HG03460 (cell line): ENCODE results near the gene SMIM44.
"Not testable (repeated sequence)": the region's sequence is repeated elsewhere in the genome, so short reads cannot be mapped to it uniquely, and the experiment has no call there.

ENCODE experiments used
- ATAC-seq: cut with Tn5 transposase; IDR thresholded peaks from one replicate; pipeline ENCODE4 v1.9.1; 2021; ENCODE audit not compliant: unreplicated experiment

SMIM44 gene

DNA sequence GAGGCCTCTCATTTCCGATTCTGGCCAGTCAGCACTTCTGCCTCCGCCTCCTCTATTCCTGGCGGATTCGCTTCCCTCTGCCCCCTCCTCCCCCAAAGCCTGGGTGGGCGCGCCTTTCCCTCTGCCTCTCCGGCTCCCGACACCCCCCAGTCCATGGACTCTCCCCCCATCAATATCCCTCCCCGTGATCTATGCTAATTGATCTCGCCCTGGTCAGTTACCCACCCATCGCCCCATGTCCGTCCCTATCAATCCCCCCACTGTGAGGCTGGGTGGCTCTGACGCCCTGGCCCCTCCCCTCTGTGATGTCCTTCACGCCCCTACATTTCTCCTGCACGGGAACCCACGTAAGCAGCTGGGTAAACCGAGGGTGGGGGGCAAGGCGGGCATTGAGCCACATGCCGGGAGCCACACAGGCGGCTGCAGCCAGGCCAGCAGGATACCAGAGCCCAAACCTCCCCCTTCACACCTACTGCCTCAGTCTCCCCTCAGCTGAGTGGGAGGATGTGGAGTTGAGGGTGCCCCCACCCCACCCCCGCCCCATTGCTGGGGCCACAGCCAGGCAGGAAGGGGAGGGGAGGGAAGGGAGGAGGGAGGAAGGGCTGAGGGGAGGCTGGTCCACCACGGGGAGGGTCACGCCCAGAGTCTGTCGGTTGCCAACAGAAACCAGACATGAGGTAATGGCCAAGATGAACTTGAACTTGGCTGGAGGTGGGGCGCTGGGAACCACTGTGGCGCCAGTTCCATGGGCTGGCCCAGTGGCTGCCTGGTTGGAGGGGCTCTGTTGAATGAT lies 24.0 kb downstream of the SMIM44 start:
- no peak for ATAC-seq

GRCh38 chr19:3458229-3459088 lies 24.8 kb downstream of the SMIM44 start:
- ATAC-seq = no peak

DNA sequence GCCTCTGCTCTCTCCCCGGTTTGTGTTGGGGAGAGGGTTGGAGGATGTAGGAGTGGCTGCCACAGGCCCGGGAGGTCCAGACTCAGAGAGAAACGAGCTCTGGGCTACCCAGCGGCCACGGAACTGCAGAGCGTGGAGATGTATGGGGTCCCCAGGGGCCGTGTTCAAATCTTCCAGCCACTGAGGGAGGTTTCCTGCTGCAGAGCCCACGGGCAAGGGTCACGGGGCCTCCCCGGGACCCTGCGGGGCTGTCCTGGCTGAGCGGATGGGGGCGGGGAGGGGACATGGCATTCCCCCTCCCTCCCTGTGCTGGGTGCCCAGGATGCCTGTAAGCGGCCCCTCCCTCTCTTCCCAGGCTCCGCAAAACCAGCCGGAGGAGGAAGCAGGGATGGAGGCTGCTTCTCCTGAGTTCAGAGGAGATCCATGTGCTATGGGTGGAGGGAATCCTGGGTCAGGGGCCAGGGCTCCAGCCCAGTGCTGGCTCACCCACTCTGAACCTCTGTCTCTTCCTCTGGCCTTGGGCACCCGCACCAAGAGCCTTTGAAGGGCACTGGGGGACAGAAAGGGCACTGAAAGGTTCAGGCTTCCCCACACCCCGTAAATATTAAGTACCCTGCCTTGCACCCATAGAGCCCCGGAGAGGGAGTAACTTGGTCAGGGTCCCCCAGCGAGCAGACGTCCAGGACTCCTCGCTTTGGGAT lies 25.6 kb downstream of the SMIM44 start:
- ATAC-seq = no peak

GRCh38 chr19:3456925-3457527 lies 26.2 kb downstream of the SMIM44 start:
- no peak for ATAC-seq

DNA sequence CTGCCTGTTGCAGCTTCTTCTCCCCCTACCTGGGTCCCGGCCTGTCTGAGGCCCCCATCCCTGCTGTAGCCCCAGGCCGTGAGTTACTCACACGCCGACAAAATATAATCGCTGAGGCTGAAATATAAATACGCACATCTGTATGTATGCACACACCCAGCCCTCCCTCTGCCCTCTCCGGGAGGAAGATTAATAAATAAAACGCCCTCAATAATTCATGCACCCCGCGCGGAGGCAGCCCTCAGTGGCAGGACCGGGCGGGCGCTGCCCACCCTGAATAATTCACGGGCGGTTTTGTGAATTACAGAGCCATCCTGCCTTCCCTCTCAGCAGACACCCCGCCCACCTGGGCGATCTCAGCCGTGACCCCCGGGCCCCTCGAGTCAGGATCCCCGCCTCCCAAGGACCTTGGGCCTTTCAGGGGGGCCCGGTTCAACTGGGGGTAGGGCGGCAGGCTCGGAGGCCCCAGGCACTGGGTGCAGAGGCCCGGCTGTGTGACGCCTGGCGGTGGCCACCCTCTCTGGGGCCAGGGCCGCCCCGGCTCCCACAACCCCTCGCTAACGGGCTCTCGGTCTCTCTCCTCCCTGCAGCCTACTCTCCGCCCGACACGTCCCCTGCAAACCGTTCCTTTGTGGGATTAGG lies 27.2 kb downstream of the SMIM44 start:
- ATAC-seq = no peak

DNA sequence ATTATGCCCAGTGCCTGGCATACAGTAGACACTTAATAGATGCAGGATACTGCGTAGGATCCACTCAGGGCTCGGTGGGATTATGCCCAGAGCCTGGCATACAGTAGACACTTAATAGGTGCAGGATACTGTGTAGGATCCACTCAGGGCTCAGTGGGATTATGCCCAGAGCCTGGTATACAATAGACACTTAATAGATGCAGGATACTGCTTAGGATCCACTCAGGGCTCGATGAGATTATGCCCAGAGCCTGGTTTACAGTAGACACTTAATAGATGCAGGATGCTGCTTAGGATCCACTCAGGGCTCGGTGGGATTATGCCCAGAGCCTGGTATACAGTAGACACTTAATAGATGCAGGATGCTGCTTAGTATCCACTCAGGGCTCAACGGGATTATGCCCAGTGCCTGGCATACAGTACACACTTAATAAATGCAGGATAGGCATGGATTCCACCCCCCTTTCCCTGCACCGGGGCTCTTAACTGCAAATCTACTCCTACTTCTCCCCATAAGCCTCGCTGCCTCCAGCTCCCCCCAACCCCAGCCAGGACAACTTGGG lies 27.8 kb downstream of the SMIM44 start:
- no peak for ATAC-seq

GRCh38 chr19:3454656-3455392 lies 28.4 kb downstream of the SMIM44 start:
- ATAC-seq = no peak

- no peak for ATAC-seq
These were observed 29.4 kb downstream of the SMIM44 start for GRCh38 chr19:3453840-3454239.

GRCh38 chr19:3452942-3453214 lies 30.4 kb downstream of the SMIM44 start:
- not testable (repeated sequence) for ATAC-seq

- ATAC-seq = no peak
These were observed 30.9 kb downstream of the SMIM44 start for GRCh38 chr19:3452171-3452941.

DNA sequence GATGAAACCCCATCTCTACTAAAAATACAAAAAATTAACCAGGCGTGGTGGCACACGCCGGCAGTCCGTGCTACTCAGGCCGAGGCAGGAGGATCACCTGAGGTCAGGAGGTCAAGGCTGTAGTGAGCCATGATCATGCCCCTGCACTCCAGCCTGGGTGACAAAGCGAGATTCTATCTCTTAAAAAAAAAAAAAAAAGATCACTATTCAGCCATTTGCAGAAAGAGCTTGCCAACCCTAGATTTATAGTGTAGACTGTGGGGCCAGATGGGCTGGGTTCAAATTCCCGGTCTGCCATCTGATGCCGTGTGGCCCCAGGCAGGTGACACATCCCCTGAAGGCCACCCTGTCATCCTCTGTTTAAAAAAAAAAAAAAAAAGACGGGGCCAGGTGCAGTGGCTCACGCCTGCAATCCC lies 31.8 kb downstream of the SMIM44 start:
- ATAC-seq = no peak

DNA sequence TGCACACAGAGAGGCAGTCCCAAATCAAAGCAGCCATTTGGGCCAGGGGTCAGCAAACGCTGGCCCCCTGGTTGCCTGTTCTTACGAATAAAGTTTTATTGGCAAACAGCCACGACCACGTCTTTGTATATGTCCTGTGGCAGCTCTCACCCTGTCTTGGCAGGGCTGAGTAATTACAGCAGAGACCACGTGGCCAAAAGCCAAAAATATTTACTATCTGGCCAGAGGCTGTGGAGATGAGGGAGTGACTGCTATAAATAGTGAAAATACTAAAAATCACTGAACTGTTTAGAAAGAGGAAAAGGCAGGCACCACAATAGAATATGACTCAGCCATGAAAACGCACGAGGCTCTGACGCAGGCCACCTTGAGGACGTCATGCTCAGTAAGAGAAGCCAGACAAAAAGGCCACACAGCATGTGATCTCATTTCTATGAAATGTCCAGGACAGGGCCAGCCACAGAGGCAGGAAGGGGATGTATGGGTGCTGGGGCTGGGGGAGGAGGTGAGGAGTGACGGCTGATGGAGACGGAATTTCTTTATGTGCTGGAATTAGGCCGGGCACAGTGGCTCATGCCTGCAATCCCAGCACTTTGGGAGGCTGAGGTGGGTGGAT lies 32.3 kb downstream of the SMIM44 start:
- no peak for ATAC-seq

GRCh38 chr19:3448616-3449334 lies 34.5 kb downstream of the SMIM44 start:
- ATAC-seq = no peak

GRCh38 chr19:3446657-3447056 lies 36.6 kb downstream of the SMIM44 start:
- ATAC-seq = not testable (repeated sequence)

GRCh38 chr19:3444695-3445234 lies 38.5 kb downstream of the SMIM44 start:
- no peak for ATAC-seq

GRCh38 chr19:3443840-3444694 lies 39.2 kb downstream of the SMIM44 start:
- ATAC-seq = no peak
